ENCODE results near the gene CHADL. TPM values are rescaled to one million over a fixed set of nuclear protein-coding genes. Genes with fewer than 3 reads are reported as not detected.

Gene CHADL
- total and polyA plus RNA-seq, 2 of the 8 experiments (the other 6 are each of a cell fraction or from before 2014, with no cell fraction given): 0.78 to 1.4 TPM

DNA sequence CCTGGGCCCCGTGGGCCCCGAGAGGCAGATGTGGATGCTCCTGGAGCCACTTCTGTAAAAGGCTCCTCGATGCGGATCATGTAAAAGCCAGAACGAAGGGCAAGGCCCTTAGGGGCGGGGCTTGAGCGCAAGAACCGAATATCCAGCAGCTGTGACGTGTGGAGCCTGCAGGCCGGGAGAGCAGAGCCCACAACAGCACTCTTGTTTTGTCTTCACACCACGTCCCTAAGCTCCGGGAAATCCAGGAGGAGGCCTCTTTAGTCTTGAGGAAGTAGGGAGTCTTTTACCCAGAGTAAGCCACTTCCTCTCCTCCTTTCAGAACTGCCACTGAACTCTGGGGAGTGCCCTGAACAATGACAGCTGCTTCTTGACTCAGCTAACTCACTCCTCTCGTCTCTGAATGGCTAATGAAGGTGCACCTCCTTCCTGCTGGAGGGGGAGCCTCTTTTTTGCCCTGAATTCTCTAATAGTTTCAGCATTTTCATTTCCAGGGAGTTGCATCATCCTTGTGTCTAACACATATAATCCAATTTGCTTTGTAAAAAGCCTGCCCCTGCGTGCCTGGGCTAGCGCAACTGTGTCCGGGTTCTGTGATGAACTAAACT lies 23.1 kb downstream of the CHADL start:
- no peak overlapping the region for H2AFZ ChIP-seq (ENCODE audit: low read length)
- no peaks in the 10 kb centered on the region; a peak in 2 of 4 replicates for H3K9me3 ChIP-seq (ENCODE audit: insufficient read depth in 2 of 2, low read depth in 1 of 2, low read length in 1 of 2)
- H3K4me2 ChIP-seq (ENCODE audit: insufficient read depth in 1 of 2, low read depth in 2 of 2, low read length in 2 of 2): no peak overlapping the region; a peak in 2 of 4 replicates
- H3K4me1 ChIP-seq (replicated peaks in 1 of 4; ENCODE audit: control insufficient read depth in 3 of 4, insufficient read depth in 4 of 4, low read length in 3 of 4): peaks cover 0 to 12% (median 6%) of the 10 kb centered on the region in 4 experiments; a peak in 6 of 7 replicates
- peak in 1 of 2 experiments; percentile 64 for DNase-seq (ENCODE audit: low read depth in 1 of 2, low spot score in 2 of 2)
- no peak overlapping the region for H2BK20ac ChIP-seq (ENCODE audit: low read length)
- ChIA-PET POLR2A (ENCODE audit: partially characterized antibody) (interaction anchor here (0.7 to 2.8 kb wide), 8 partner anchors 10 to 125 kb away, joined by 3 to 10 read pairs (median 6); partner anchors contain the start of gene EP300), CTCF (ENCODE audit: partially characterized antibody) (interaction anchor here (2.3 to 2.6 kb wide), 2 partner anchors 20 to 28 kb away, joined by 7 to 11 read pairs; no protein-coding TSS in a partner anchor)
- H2BK12ac ChIP-seq (ENCODE audit: low read depth, low read length): no peak overlapping the region
- no peak overlapping the region for H2BK15ac ChIP-seq (ENCODE audit: low read length)
- 0 out of 2 replicates have a peak overlapping the region, but pooled peaks have one; percentile 9 for H3K27ac ChIP-seq (ENCODE audit: low read depth, low read length)
- peak; percentile 45 for FAIRE-seq
- H3K79me1 ChIP-seq (ENCODE audit: low read depth, low read length): no peaks in the 10 kb centered on the region
- H4K20me1 ChIP-seq (replicated peaks in 1 of 2; ENCODE audit: control insufficient read depth in 1 of 2, insufficient read depth in 2 of 2, low read length in 2 of 2): no peaks in the 10 kb centered on the region
- H3K4me3 ChIP-seq (ENCODE audit: extremely low read depth in 1 of 4, insufficient read depth in 2 of 4, low read depth in 3 of 4, low read length in 4 of 4): no peak overlapping the region
- no peaks in the 10 kb centered on the region for H3K23me2 ChIP-seq (ENCODE audit: low read depth, low read length)
- no peak overlapping the region; a peak in 1 of 7 replicates for H3K9ac ChIP-seq (replicated peaks in 1 of 4; ENCODE audit: extremely low read depth in 1 of 4, low read depth in 3 of 4, low read length in 3 of 4)
- no peak overlapping the region for H2AK5ac ChIP-seq (ENCODE audit: low read depth, low read length)
- H4K91ac ChIP-seq (replicated peaks; ENCODE audit: insufficient read length, low read length): no peak overlapping the region
- H2BK120ac ChIP-seq (replicated peaks; ENCODE audit: low read depth, low read length): no peak overlapping the region
- no peak overlapping the region for H3K14ac ChIP-seq (ENCODE audit: insufficient read length)
- no peak overlapping the region for H4K8ac ChIP-seq (ENCODE audit: extremely low read depth, insufficient read depth, low read length)
- H3K36me3 ChIP-seq (ENCODE audit: control insufficient read depth in 2 of 4, insufficient read depth in 4 of 4, low read length in 3 of 4): peaks cover 15 to 38% (median 23%) of the 10 kb centered on the region in 4 experiments
- H3K4ac ChIP-seq (replicated peaks; ENCODE audit: insufficient read length, low read depth, low read length): no peak overlapping the region
- H2BK5ac ChIP-seq (ENCODE audit: low read depth, low read length): no peak overlapping the region
- no peak overlapping the region; the same call in none of the 2 replicates for H3K18ac ChIP-seq (ENCODE audit: extremely low read depth, low read length)
- H3K23ac ChIP-seq (ENCODE audit: insufficient read length): no peak overlapping the region
- no peak overlapping the region for H3K56ac ChIP-seq (replicated peaks; ENCODE audit: insufficient read length, low read depth, low read length)
- no peaks in the 10 kb centered on the region for H3K79me2 ChIP-seq (ENCODE audit: control insufficient read depth in 1 of 2, insufficient read depth in 2 of 2, low read length in 2 of 2)
- no peaks in the 10 kb centered on the region for H3K27me3 ChIP-seq (replicated peaks in 1 of 4; ENCODE audit: control insufficient read depth in 3 of 4, extremely low read depth in 1 of 4, insufficient read depth in 3 of 4, low read length in 3 of 4)
- 64% methylated on average over 16 of the region's 16 CpGs; no CpG with 5 or more reads in 1 of the 2 experiments for WGBS, 2 experiments (ENCODE audit: extremely low coverage in 1 of 2, insufficient coverage in 1 of 2, insufficient read length in 1 of 2, insufficient replicate concordance in 2 of 2, low coverage in 1 of 2, low lambda C conversion rate in 2 of 2, missing lambda C conversion rate in 1 of 2)
- no peak overlapping the region for H4K5ac ChIP-seq (ENCODE audit: insufficient read length, low read depth, low read length)
- TF ChIP-seq TAF7 (optimal IDR thresholded peaks at IDR 0.05; ENCODE audit: borderline replicate concordance, low read depth, low read length): no peak
